Coronary artery (tissue), 2 donors: ENCODE results near the gene PDCL2.

ENCODE experiments used
- DNase-seq: peaks from one replicate; pipeline ENCODE4 v3.0.0-alpha.2; 2017; ENCODE audit warnings: low spot score
- H3K27ac ChIP-seq, 2 donors: fragments of 200-600 bp; sonication (generic); one replicate each; pipeline ENCODE4 v1.5.1; 2016 to 2019
- H3K4me3 ChIP-seq: fragments of 200-600 bp; sonication (generic); 2 replicates; pipeline ENCODE4 v1.5.1; 2016; ENCODE audit warnings: mild to moderate bottlenecking, moderate library complexity
- TF ChIP-seq, protein P1 (sequence below): fragments of 200-600 bp; sonication (generic); IDR thresholded peaks from one replicate; pipeline ENCODE4 v1.5.1; 2019; ENCODE audit warnings: antibody characterized with exemption

Gene PDCL2

GRCh38 chr4:55612341-55612740 is 20.3 kb upstream of the PDCL2 start:
- Histone ChIP-seq H3K4me3 (no peak overlapping the region), H3K27ac (no peak overlapping the region)
- DNase-seq: no peak
- TF ChIP-seq, protein P1, sequence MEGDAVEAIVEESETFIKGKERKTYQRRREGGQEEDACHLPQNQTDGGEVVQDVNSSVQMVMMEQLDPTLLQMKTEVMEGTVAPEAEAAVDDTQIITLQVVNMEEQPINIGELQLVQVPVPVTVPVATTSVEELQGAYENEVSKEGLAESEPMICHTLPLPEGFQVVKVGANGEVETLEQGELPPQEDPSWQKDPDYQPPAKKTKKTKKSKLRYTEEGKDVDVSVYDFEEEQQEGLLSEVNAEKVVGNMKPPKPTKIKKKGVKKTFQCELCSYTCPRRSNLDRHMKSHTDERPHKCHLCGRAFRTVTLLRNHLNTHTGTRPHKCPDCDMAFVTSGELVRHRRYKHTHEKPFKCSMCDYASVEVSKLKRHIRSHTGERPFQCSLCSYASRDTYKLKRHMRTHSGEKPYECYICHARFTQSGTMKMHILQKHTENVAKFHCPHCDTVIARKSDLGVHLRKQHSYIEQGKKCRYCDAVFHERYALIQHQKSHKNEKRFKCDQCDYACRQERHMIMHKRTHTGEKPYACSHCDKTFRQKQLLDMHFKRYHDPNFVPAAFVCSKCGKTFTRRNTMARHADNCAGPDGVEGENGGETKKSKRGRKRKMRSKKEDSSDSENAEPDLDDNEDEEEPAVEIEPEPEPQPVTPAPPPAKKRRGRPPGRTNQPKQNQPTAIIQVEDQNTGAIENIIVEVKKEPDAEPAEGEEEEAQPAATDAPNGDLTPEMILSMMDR: no peak

DNA sequence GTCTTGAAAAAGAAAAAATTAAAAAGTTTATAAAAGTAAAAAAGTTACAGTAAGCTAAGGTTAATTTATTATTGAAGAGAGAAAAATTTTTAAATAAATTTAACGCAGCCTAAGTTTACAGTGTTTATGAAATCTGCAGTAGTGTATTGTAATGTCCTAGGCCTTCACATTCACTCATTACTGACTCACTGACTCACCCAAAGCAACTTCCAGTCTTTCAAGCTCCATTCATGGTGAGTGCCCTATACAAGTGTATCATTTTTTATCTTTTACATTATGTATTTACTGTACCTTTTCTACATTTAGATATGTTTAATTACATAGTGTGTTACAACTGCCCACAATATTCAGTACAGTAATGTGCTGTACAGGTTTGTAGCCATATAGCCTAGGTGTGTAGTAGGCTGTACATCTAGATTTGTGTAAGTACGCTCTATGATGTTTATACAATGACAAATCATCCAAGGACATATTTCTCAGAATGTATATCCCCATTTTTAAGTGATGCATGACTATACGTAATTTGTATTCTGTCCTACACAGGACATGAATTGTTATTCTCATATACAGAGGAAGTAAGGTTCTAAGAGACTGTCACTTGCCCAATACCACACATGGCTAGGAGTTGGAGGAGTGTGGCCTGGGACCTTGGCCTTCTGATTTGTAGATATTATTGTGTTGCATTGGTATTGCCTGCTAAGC is 19.5 kb upstream of the PDCL2 start:
- Histone ChIP-seq H3K27ac (no peak overlapping the region), H3K4me3 (no peak overlapping the region)
- TF ChIP-seq, protein P1: no peak
- no peak for DNase-seq

DNA sequence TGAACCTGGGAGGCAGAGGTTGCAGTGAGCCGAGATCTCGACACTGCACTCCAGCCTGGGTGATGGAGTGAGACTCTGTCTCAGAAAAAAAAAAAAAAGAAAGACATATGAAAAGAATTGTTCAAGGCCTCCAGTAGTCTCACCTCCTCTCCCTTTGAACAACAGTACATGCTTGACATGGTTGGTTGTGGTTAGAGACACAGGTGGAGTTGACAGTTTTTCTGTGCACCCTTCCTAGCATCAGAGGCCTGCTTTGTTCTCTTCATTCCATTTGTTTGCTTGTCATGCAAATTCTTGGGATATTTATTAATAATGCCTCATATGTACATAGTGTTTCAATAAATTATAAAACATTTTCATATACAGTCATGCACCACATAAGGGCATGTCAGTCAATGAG is 18.3 kb upstream of the PDCL2 start:
- Histone ChIP-seq H3K4me3 (no peak overlapping the region), H3K27ac (no peak overlapping the region)
- DNase-seq: no peak
- TF ChIP-seq, protein P1: no peak

DNA sequence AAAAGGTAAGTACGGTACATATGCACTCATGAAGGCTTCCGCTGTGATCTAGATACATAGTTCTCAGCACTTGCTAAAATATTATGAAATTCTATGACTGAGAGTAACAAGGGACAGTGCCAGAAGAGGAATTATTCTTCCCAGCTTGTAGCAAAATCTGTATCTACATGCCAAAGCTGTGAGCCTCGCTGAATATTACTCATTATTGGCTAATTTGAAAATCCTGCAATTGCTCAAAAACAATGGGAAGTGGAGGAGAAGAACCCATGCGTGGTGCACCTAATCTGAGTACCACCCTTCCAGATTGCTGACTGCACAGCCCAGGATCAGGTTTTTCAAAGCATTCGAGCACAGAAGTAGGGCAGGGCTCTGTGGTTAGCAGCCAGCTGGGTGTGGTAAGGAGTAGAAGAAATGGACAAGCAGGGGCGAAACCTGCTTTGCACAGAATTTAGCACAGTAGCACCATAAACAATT is 17.4 kb upstream of the PDCL2 start:
- DNase-seq: no peak
- no peak overlapping the region for H3K4me3 ChIP-seq
- TF ChIP-seq, protein P1: no peak
- no peak overlapping the region for H3K27ac ChIP-seq

GRCh38 chr4:55608591-55608990 is 16.5 kb upstream of the PDCL2 start:
- TF ChIP-seq, protein P1: no peak
- Histone ChIP-seq H3K4me3 (no peak overlapping the region), H3K27ac (no peak overlapping the region)
- no peak for DNase-seq

DNA sequence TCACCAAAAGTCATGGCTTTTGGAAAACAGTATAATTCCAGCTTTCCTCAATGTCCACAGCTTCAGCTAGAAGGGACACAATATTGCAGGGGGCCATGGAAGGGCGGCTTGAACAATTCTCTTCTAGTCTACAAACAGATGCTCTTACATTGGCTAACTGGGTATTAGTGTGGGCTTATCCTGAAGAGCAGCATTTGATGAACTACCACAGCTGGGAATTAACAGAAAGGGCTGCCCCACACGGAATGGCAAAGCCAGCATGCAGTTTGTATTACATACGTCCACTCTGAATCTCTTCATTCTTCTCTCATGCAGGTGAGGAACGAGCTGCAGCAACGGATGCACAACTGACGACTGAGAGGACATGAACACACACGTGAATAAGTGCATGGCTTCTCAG is 13.0 kb upstream of the PDCL2 start:
- H3K27ac ChIP-seq: no peak overlapping the region
- TF ChIP-seq, protein P1: no peak
- DNase-seq: no peak
- H3K4me3 ChIP-seq: no peak overlapping the region

- TF ChIP-seq, protein P1: no peak
- Histone ChIP-seq H3K27ac (no peak overlapping the region), H3K4me3 (no peak overlapping the region)
- no peak for DNase-seq
Observed at GRCh38 chr4:55600640-55601039, 8.6 kb upstream of the PDCL2 start.
